C4-2B (cell line): ENCODE data around the gene TSPEAR.

Experiments used
- ZFX ChIP-seq: fragments of 450-650 bp; IDR thresholded peaks from 2 replicates; pipeline ENCODE4 v1.6.1; 2017
- TF ChIP-seq, protein P1 (sequence below): fragments of 450-650 bp; conservative IDR thresholded peaks from 2 replicates; pipeline ENCODE4 v1.5.1; 2017; ENCODE audit warnings: mild to moderate bottlenecking

DNA sequence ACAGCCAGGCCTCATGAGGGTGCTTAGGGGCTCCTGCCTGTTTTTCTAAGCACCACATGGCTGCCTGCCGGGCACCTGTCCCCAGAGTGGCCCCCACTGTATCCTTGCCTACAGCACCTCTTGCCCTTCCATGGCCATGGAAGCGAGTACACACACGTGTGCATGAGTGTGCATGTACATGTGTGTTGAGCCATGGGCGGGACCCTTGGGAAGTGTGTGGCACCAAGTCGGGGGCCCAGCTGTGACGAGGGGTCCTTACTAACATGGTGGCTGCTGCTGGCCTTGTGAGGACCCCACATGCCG lies 197.2 kb downstream of the TSPEAR start:
- TF ChIP-seq, protein P1, sequence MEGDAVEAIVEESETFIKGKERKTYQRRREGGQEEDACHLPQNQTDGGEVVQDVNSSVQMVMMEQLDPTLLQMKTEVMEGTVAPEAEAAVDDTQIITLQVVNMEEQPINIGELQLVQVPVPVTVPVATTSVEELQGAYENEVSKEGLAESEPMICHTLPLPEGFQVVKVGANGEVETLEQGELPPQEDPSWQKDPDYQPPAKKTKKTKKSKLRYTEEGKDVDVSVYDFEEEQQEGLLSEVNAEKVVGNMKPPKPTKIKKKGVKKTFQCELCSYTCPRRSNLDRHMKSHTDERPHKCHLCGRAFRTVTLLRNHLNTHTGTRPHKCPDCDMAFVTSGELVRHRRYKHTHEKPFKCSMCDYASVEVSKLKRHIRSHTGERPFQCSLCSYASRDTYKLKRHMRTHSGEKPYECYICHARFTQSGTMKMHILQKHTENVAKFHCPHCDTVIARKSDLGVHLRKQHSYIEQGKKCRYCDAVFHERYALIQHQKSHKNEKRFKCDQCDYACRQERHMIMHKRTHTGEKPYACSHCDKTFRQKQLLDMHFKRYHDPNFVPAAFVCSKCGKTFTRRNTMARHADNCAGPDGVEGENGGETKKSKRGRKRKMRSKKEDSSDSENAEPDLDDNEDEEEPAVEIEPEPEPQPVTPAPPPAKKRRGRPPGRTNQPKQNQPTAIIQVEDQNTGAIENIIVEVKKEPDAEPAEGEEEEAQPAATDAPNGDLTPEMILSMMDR = no peak
- no peak for TF ChIP-seq ZFX
